Sigmoid colon (tissue), 4 donors: ENCODE results near the gene NELFB.

Source experiments
- CTCF ChIP-seq, 4 experiments: fragments of 450-650 bp in 3 of 4; fragments of 200-600 bp in 1 of 4; IDR thresholded peaks; one replicate each; pipeline ENCODE4 v1.5.1; 2016 to 2019; ENCODE audit warnings: antibody characterized with exemption in 4 of 4, mild to moderate bottlenecking in 3 of 4, moderate library complexity in 2 of 4
- EP300 ChIP-seq, 4 donors: sonication (generic); formaldehyde crosslinking; IDR thresholded peaks; one replicate each; pipeline ENCODE4 v1.6.1; 2017; ENCODE audit warnings: antibody characterized with exemption in 4 of 4
- POLR2A ChIP-seq, 2 donors: fragments of 450-650 bp; IDR thresholded peaks; one replicate each; pipeline ENCODE4 v1.6.1; 2016; ENCODE audit warnings: antibody characterized with exemption in 2 of 2, mild to moderate bottlenecking in 2 of 2, moderate library complexity in 2 of 2
- POLR2AphosphoS5 ChIP-seq, 4 donors: sonication (generic); formaldehyde crosslinking; IDR thresholded peaks; one replicate each; pipeline ENCODE4 v1.6.1; 2017; ENCODE audit warnings: antibody characterized with exemption in 4 of 4

GRCh38 chr9:137236936-137237421, 18.1 kb upstream of the NELFB start:
- TF ChIP-seq CTCF (IDR thresholded peaks at IDR 0.05): no peak
- TF ChIP-seq POLR2A (IDR thresholded peaks at IDR 0.05): no peak
- no peak for TF ChIP-seq POLR2AphosphoS5 (IDR thresholded peaks at IDR 0.05)
- TF ChIP-seq EP300 (IDR thresholded peaks at IDR 0.05): no peak
